HS-27A (cell line): ENCODE results near the gene EIF2A.
"Not testable (repeated sequence)": the region's sequence is repeated elsewhere in the genome, so short reads cannot be mapped to it uniquely, and the experiment has no call there.

Source experiments
- DNase-seq: peaks from one replicate; pipeline ENCODE4 v3.0.0-alpha.2; 2012; ENCODE audit warnings: low read depth, missing footprints

Gene EIF2A

DNA sequence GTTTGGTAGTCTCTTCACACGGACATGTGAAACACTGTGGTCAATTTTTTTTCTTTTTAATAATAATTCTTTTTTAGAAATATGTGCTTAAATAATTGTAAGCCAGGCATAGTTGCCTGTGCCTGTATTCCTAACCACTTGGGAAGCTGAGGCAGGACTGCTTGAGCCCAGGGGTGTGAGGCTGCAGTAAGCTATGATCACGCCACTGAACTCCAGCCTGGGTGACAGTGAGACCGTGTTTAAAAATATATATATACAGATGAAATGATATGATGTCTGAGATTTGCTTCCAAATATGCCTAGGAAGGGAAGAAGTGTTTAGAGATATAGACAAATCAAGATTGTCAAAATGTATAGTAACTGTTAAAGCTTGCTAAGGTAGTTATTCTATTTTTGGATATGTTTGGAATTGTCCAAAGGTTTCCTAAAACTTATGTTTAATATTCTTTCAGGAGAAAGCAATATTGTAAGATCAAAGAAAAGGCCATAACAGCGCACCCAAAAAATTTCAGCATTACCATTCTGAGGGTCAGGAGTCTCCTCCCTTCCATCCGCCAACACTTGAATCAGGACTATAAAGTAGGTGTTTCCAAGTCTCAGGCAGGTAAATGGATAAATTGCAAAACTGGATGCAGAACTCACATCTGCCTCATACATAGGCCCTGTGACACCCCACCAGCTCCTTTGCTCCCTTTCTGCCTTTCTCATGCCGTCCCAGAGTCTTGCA, 56.0 kb downstream of the EIF2A start:
- no peak for DNase-seq

- peak; percentile 90 for DNase-seq
These were observed 56.8 kb downstream of the EIF2A start, which contains the start of gene SELENOT for GRCh38 chr3:150603153-150603979. Gene SELENOT (plus strand): TSS chr3:150603321. CDS start chr3:150603363, 42 bp downstream.

GRCh38 chr3:150603980-150604319, 57.4 kb downstream of the EIF2A start:
- no peak for DNase-seq

- DNase-seq = no peak
These were observed 59.5 kb downstream of the EIF2A start for GRCh38 chr3:150605998-150606641.

DNA sequence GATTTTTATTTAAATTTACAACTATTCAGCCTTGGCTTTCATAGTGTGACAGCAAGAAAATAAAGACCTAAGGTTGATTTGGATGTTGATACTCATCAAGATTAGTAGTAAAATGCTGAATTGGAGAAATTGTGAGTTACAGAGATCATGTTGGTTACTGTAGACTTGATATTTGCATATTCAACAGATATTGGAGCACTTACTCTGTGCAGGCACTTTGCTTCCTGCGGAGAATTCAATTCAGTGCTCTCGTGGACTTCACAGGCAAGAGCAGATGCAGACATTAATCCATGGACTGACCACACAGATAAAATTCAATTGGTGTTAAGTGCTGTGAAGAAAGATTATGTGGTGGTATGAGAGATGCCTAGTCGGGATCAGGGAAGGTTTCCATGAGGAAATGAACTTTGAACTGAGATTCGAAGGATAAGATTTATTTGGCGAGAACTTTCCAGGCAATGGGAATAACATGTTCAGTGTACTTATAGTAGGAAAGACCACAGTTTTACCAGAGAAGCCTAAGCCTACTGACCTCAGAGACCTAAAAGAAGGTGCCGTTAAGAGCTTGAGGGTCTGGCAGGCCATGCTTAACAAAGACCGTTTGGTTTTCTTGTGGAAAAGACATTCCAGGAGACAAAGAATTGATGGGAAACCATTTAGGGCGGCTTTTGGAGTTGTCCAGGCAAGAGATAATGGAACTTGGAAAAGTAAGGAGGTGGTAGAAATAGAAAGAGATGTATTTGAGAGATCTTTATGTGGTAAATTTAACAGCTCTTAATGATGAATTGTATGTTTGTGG, 60.9 kb downstream of the EIF2A start:
- DNase-seq = no peak

DNA sequence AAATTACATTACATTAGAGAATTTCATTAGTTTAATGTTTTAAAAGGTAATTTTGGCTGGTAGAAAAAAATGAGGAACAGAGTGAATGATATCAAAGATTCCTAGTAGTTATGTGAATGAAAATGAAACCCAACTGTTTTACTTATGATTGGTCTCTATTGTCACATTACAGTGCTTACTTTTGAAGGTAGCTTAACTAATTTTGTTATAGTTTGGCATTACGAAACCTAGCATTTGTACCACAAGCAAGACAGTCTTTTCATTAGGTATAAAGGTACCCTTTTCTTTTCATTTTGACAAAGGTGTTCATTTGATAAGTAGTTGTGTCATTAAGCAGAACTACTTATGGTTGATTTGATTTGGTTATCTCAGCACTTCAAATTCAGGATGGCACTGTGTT, 63.4 kb downstream of the EIF2A start:
- no peak for DNase-seq

DNA sequence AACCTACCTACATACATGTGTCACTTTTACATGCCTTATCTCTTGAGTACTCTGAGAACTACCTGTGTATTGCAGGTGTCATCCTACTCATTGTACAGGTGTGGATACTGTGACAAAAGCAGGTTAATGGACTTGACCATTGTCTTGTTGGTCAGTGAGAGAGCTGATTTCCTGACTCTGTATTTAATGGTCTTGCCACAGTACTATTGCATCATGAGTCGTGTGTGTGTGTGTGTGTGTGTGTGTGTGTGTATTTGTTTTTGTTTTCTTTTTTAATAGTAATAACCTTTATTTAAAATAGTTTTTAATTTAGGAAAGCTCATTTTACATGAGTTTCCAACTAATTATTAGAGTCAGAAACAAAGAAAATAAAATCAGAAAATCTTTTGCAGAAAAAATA, 64.2 kb downstream of the EIF2A start:
- no peak for DNase-seq

DNA sequence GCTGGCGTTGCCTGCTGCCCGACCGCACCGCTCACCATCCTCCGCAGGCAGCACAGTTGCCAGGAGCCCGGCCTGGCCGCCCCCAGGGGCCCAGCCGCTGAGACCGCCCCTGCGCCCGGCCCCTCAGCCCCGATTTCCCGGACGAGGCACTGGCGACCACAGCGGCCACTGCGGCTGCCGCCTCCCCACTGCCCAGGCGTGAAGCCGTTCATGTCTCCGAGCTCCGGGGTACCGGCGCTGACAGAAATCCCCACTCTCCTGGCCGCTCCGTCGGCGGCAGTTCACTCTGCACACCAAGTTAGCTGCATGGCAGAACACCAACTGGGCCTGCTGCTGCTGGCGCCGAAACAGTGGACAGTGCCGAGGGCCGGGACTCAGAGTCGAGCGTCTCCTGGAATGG, 65.1 kb downstream of the EIF2A start:
- no peak for DNase-seq

- no peak for DNase-seq
These were observed 65.9 kb downstream of the EIF2A start for GRCh38 chr3:150612494-150612893.

- no peak for DNase-seq
These were observed 66.4 kb downstream of the EIF2A start for GRCh38 chr3:150613034-150613433.

- no peak for DNase-seq
These were observed 67.3 kb downstream of the EIF2A start for GRCh38 chr3:150613709-150614480.

DNA sequence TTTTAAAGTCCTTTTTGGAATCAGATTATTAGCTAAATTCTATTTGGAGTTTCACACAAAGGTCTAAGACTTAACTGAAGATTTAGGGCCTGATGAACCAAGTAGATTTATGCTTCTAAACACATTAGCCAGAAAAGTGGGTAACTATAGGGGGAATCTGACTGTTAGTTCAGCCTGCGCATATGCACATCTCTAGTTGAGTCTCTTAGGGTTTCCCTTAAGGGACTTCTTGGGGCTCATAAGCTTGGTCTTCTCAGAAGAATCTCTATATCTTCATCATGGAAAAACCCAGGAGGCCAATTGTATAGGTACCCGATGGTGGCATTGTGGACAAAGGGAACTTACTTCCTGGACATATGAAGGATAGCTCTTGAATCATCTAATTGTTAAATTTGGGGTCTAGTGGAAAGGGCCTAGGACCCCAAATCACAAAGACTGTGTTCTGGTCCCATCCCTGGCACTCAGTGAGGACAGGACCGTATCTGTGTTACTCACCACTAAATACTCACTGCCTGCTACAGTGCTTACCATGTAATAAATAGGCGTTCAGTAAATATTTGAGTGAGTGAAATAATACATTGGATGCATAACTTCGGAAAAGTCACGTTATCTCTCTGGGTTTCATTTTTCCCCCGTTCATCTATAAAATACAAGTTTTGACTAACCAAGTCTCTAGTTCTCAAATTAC, 73.6 kb downstream of the EIF2A start:
- no peak for DNase-seq

GRCh38 chr3:150622955-150623354, 76.4 kb downstream of the EIF2A start:
- not testable (repeated sequence) for DNase-seq

DNA sequence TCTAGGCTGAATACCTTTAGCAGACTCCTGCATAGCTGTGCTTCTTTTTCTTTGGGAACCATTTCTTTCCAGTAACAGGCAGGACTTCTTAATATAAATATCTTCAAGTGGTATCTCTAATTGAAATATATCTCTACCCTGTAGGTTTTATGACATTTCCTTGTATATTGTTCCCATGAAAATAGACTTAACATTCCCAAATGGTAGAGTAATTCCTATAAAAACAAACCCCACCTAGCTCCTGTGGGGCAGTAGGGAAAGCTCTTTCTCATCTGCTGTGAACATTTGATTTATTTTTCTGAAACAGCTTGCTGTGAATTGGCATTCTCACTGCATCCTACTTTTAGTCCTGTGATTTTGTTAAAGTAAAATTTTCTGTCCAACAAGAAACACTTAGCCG, 77.4 kb downstream of the EIF2A start:
- no peak for DNase-seq

GRCh38 chr3:150626148-150626930, 79.8 kb downstream of the EIF2A start:
- DNase-seq = no peak

GRCh38 chr3:150627557-150627956, 81.0 kb downstream of the EIF2A start:
- no peak for DNase-seq

- no peak for DNase-seq
These were observed 85.1 kb downstream of the EIF2A start for GRCh38 chr3:150631515-150632221.

DNA sequence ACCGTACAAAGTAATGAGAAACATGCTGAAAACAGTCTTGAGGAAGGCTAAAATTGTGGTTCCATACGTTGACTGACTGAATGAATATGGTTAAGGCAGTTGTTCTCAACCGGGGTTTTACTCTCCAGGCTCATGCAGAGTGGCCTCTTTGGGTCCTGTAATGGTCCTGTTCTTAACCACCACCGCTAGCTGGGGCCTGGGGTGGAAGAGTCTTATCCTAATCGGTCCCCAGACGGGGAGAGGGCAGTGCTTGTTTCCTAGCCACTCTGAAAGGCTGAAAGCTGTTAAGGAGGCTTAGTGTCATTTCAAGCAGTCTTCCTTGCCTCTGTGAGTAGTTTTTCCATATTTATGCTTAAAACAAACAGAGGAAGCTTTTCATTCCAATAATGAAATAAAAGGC, 88.5 kb downstream of the EIF2A start:
- no peak for DNase-seq

DNA sequence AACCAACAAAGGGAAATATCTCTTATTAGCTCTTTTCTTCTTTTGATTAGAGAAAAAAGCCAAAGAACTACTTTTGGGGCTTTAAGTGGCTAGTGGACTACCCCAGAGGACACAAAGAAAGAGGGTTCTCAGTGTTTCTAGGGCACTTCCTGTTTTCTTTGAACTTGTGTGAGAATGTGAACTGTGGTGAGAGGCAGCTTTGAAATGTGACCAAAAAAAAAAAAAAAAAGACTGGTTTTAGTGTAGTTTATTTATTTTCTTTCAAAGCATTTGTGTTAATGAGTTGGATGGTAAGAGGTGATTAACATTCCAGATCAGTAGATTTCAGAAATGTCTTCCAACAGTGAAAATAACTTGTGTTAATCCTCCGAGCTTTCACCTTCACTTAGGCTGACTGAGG, 88.9 kb downstream of the EIF2A start:
- no peak for DNase-seq
